Stomach (tissue), 9 donors: ENCODE data around the gene METTL24. TPM values are rescaled to one million over a fixed set of nuclear protein-coding genes. Genes with fewer than 3 reads are reported as not detected.

ENCODE experiments used
- DNase-seq, 2 donors: peaks; one replicate each; pipeline versions ENCODE4 v3.0.0 to v3.0.0-alpha.2; 2013 to 2019
- H3K27ac ChIP-seq, 5 donors: fragments of 200-600 bp in 4 of 5; sonication (generic) in 4 of 5; one replicate each; pipeline ENCODE4 v1.5.1; 2013 to 2019; ENCODE audit warnings: mild to moderate bottlenecking in 1 of 5, moderate library complexity in 1 of 5
- H3K27me3 ChIP-seq, 3 donors: fragments of 200-600 bp; sonication (generic); one replicate each; pipeline ENCODE4 v1.5.1; 2017 to 2019; ENCODE audit warnings: mixed run types in 1 of 3
- H3K36me3 ChIP-seq, 4 donors: fragments of 200-600 bp; sonication (generic); 1 replicate in 3 of 4; 2 replicates in 1 of 4; pipeline ENCODE4 v1.5.1; 2016 to 2019
- H3K4me1 ChIP-seq, 4 donors: fragments of 200-600 bp; sonication (generic); one replicate each; pipeline ENCODE4 v1.5.1; 2016 to 2019
- H3K4me3 ChIP-seq, 4 donors: fragments of 200-600 bp; sonication (generic) in 3 of 4; one replicate each; pipeline ENCODE4 v1.5.1; 2016 to 2019; ENCODE audit warnings: mild to moderate bottlenecking in 1 of 4
- H3K9me3 ChIP-seq, 4 donors: fragments of 200-600 bp; sonication (generic); one replicate each; pipeline ENCODE4 v1.5.1; 2016 to 2019
- CTCF ChIP-seq, 7 experiments: fragments of 450-650 bp in 4 of 7; fragments of 200-600 bp in 3 of 7; sonication (generic) in 3 of 7; IDR thresholded peaks; one replicate each; pipeline ENCODE4 v1.5.1; 2016 to 2019; ENCODE audit warnings: antibody characterized with exemption in 7 of 7, control low read depth in 2 of 7, mild to moderate bottlenecking in 1 of 7
- EP300 ChIP-seq: sonication (generic); formaldehyde crosslinking; IDR thresholded peaks from one replicate; pipeline ENCODE4 v1.6.1; 2017; ENCODE audit warnings: antibody characterized with exemption
- POLR2A ChIP-seq, 4 donors: fragments of 450-650 bp; IDR thresholded peaks; one replicate each; pipeline ENCODE4 v1.6.1; 2016; ENCODE audit warnings: antibody characterized with exemption in 4 of 4, control low read depth in 2 of 4, mild to moderate bottlenecking in 1 of 4, moderate library complexity in 1 of 4
- POLR2AphosphoS5 ChIP-seq, 3 donors: sonication (generic); formaldehyde crosslinking; IDR thresholded peaks; one replicate each; pipeline ENCODE4 v1.6.1; 2016; ENCODE audit warnings: antibody characterized with exemption in 3 of 3
- WGBS, 5 donors: extraction: QIAGEN DNeasy Blood & Tissue Kit in 3 of 5; methylation state at CpG; one replicate each; pipeline versions ENCODE4 v1.1.5 to v1.1.7; 2013 to 2018; 5-methylcytosine and 5-hydroxymethylcytosine counted together
- intact Hi-C: fragments of 100-400 bp; cut with DNase I; formaldehyde crosslinking; loops from one replicate; pipeline ENCODE4 v1.15.1; 2023; ENCODE audit warnings: low total_unique reads
- polyA plus RNA-seq, 3 donors: library from polyadenylated mRNA; stranded (reverse); fragments of 200-250 nt; gene quantifications; one replicate each; pipeline ENCODE4 v1.2.3, GENCODE V29; 2013
- total RNA-seq, 5 donors: library from RNA; depleted of rRNA; stranded (reverse); fragments of >200 nt; gene quantifications; one replicate each; pipeline versions ENCODE4 v1.1.0 to v1.2.3, GENCODE V29; 2014 to 2016
- donor health status: healthy with polysubstance abuse.
- donor health status: Bipolar disorder and iron deficiency.
- donor health status: healthy.

Gene METTL24
- total and polyA plus RNA-seq, 8 donors = 0.55 to 25.8 (median 2.8) TPM; not detected in 1

- peak in 1 of 2 donors; percentile 3 for DNase-seq
- no peaks in the 10 kb centered on the region for H3K4me1 ChIP-seq
- H3K27me3 ChIP-seq = no peaks in the 10 kb centered on the region
- H3K4me3 ChIP-seq = no peak overlapping the region
- H3K9me3 ChIP-seq = no peaks in the 10 kb centered on the region
- H3K36me3 ChIP-seq = peaks cover 0 to 82% (median 75%) of the 10 kb centered on the region in 4 donors
- TF ChIP-seq POLR2A (IDR thresholded peaks at IDR 0.05) (no peak), EP300 (no peak), CTCF (IDR thresholded peaks at IDR 0.05) (no peak), POLR2AphosphoS5 (IDR thresholded peaks at IDR 0.05) (no peak)
- intact Hi-C loops = no loop called here
- H3K27ac ChIP-seq = no peak overlapping the region
- 79 to 97% (median 91%) methylated on average over 1 of the region's 1 CpG for WGBS, 5 donors
Observed at GRCh38 chr6:110226261-110226660, 131.9 kb downstream of the METTL24 start.

- H3K36me3 ChIP-seq = peaks cover 11 to 98% (median 89%) of the 10 kb centered on the region in 4 donors
Observed at GRCh38 chr6:110221738-110222137, 136.4 kb downstream of the METTL24 start.

GRCh38 chr6:110217266-110217665 lies 140.9 kb downstream of the METTL24 start:
- Histone ChIP-seq H3K4me3 (no peak overlapping the region), H3K27me3 (no peaks in the 10 kb centered on the region), H3K36me3 (peaks cover 27 to 100% (median 97%) of the 10 kb centered on the region in 4 donors), H3K9me3 (no peaks in the 10 kb centered on the region), H3K4me1 (no peaks in the 10 kb centered on the region), H3K27ac (no peak overlapping the region)
- 90 to 94% (median 93%) methylated on average over 2 of the region's 2 CpGs for WGBS, 5 donors
- no peak for DNase-seq
- TF ChIP-seq POLR2AphosphoS5 (IDR thresholded peaks at IDR 0.05) (no peak), EP300 (no peak)
- intact Hi-C loops = no loop called here

More at GRCh38 chr6:110221738-110222137, 136.4 kb downstream of the METTL24 start:
- no peaks in the 10 kb centered on the region for H3K4me1 ChIP-seq
- DNase-seq = no peak
- no peaks in the 10 kb centered on the region for H3K9me3 ChIP-seq
- intact Hi-C loops = no loop called here
- no peak overlapping the region for H3K4me3 ChIP-seq
- TF ChIP-seq EP300 = no peak
- TF ChIP-seq POLR2A (IDR thresholded peaks at IDR 0.05) = no peak
- TF ChIP-seq CTCF (IDR thresholded peaks at IDR 0.05) = no peak
- no peak for TF ChIP-seq POLR2AphosphoS5 (IDR thresholded peaks at IDR 0.05)
- H3K27me3 ChIP-seq = no peaks in the 10 kb centered on the region
- no peak overlapping the region for H3K27ac ChIP-seq

GRCh38 chr6:110216140-110216539 lies 142.0 kb downstream of the METTL24 start:
- no peaks in the 10 kb centered on the region for H3K27me3 ChIP-seq
- no peak for TF ChIP-seq POLR2AphosphoS5 (IDR thresholded peaks at IDR 0.05)
- no peak for TF ChIP-seq POLR2A (IDR thresholded peaks at IDR 0.05)
- TF ChIP-seq EP300 = no peak
- TF ChIP-seq CTCF (IDR thresholded peaks at IDR 0.05) = no peak
- intact Hi-C loops = no loop called here
- no peak overlapping the region for H3K4me3 ChIP-seq
- DNase-seq = no peak
- no peak overlapping the region for H3K27ac ChIP-seq
- H3K4me1 ChIP-seq = no peaks in the 10 kb centered on the region
- H3K36me3 ChIP-seq = peaks cover 28 to 100% (median 99%) of the 10 kb centered on the region in 4 donors
- H3K9me3 ChIP-seq = no peaks in the 10 kb centered on the region
- 85 to 95% (median 91%) methylated on average over 5 of the region's 5 CpGs for WGBS, 5 donors

- no peaks in the 10 kb centered on the region for H3K27me3 ChIP-seq
- no peak for DNase-seq
- no peaks in the 10 kb centered on the region for H3K9me3 ChIP-seq
- no peak overlapping the region for H3K27ac ChIP-seq
- H3K4me1 ChIP-seq = no peaks in the 10 kb centered on the region
- no peak overlapping the region for H3K4me3 ChIP-seq
- H3K36me3 ChIP-seq = peaks cover 21 to 100% (median 97%) of the 10 kb centered on the region in 4 donors
- WGBS, 5 donors = 56 to 76% (median 61%) methylated on average over 1 of the region's 1 CpG
- TF ChIP-seq POLR2A (IDR thresholded peaks at IDR 0.05) (no peak), POLR2AphosphoS5 (IDR thresholded peaks at IDR 0.05) (no peak), CTCF (IDR thresholded peaks at IDR 0.05) (no peak), EP300 (no peak)
- intact Hi-C loops = no loop called here
Observed at GRCh38 chr6:110214338-110214737, 143.8 kb downstream of the METTL24 start.
